Tibial nerve (tissue), 4 donors: ENCODE measurements around the gene ELFN1. TPM values are rescaled to one million over a fixed set of nuclear protein-coding genes. Genes with fewer than 3 reads are reported as not detected.
"Not testable (repeated sequence)": the region's sequence is repeated elsewhere in the genome, so short reads cannot be mapped to it uniquely, and the experiment has no call there.

Source experiments
- DNase-seq, 2 donors: peaks; one replicate each; pipeline ENCODE4 v3.0.0-alpha.2; 2019; ENCODE audit warnings: low spot score in 2 of 2
- H3K27ac ChIP-seq, 4 donors: fragments of 200-600 bp; sonication (generic) in 3 of 4; one replicate each; pipeline ENCODE4 v1.5.1; 2017 to 2019; ENCODE audit warnings: mild to moderate bottlenecking in 1 of 4
- H3K27me3 ChIP-seq, 2 donors: fragments of 200-600 bp; sonication (generic) in 1 of 2; one replicate each; pipeline versions ENCODE4 v1.5.1 to v1.6.0; 2017 to 2019
- H3K36me3 ChIP-seq, 3 donors: fragments of 200-600 bp; sonication (generic); one replicate each; pipeline ENCODE4 v1.5.1; 2018 to 2019
- H3K4me1 ChIP-seq, 4 donors: fragments of 200-600 bp; sonication (generic) in 3 of 4; one replicate each; pipeline ENCODE4 v1.5.1; 2017 to 2019
- H3K4me3 ChIP-seq, 4 donors: fragments of 200-600 bp; sonication (generic) in 3 of 4; one replicate each; pipeline ENCODE4 v1.5.1; 2017 to 2019; ENCODE audit warnings: mild to moderate bottlenecking in 1 of 4, moderate library complexity in 1 of 4
- H3K9me3 ChIP-seq, 4 donors: fragments of 200-600 bp; sonication (generic) in 3 of 4; one replicate each; pipeline ENCODE4 v1.5.1; 2017 to 2019
- EP300 ChIP-seq, 2 donors: sonication (generic); formaldehyde crosslinking; IDR thresholded peaks; one replicate each; pipeline ENCODE4 v1.6.1; 2017; ENCODE audit warnings: antibody characterized with exemption in 2 of 2, mild to moderate bottlenecking in 1 of 2
- POLR2A ChIP-seq, 2 donors: fragments of 450-650 bp; IDR thresholded peaks; one replicate each; pipeline ENCODE4 v1.6.1; 2017; ENCODE audit warnings: antibody characterized with exemption in 2 of 2, mild to moderate bottlenecking in 2 of 2, moderate library complexity in 2 of 2
- WGBS, 2 donors: methylation state at CpG; one replicate each; pipeline ENCODE4 v1.1.5; 2018; 5-methylcytosine and 5-hydroxymethylcytosine counted together
- total RNA-seq, 4 donors: library from RNA; depleted of rRNA; stranded (reverse); fragments of >200 nt; gene quantifications; one replicate each; pipeline ENCODE4 v1.1.0, GENCODE V29; 2016
- TF ChIP-seq, protein P1 (sequence below), 5 experiments: fragments of 200-600 bp in 3 of 5; fragments of 450-650 bp in 2 of 5; sonication (generic) in 3 of 5; IDR thresholded peaks; one replicate each; pipeline ENCODE4 v1.5.1; 2016 to 2019; ENCODE audit warnings: antibody characterized with exemption in 5 of 5, mild to moderate bottlenecking in 3 of 5, moderate library complexity in 2 of 5

ELFN1 gene
- total RNA-seq, 4 donors from 2014 or later: 0.21 to 2.4 (median 1.5) TPM

DNA sequence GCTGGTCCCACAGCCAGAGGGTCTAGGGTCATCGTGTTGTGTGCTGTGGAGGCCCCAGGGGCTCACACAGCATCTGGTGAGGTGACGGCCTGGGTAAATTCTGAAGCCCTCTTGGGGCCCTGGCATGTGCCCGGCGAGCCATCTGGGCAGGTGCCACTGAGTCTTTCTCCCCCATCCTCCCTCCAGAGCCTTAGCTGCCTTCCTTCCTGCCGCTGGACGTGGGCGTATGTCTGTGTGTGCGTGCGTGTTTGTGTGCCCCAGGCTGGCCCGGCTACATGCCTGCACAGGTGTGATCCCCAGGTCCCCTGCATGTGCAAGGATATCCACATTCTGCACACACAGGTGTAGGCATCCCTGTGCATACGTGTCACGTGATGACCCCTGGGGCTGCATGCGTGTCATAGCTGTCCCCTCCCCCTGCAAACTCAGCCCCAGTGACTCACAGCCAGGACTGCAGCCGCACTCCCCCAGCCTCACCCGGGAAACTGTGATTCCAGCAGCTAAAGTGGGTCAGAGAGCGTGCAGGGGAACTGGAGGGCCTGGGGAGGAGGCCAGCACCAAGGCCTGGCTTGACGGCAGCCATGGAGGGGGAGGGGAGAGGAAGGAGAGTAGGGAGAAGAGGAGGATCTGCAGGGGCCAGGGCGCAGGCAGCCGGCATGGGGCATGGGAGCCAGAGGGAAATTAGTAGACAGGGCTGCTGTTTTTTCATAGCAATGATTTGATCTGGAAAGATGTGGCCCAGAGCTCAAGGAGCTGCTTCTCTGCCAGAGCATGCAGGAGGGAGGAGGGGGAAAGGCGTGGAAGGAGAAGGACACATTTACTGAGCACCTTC lies 46.4 kb downstream of the ELFN1 start:
- peaks cover 0 to 17% of the 10 kb centered on the region in 2 donors for H3K27me3 ChIP-seq
- peaks cover 0 to 8% (median 0%) of the 10 kb centered on the region in 4 donors for H3K9me3 ChIP-seq
- 64% methylated on average over 16 of the region's 20 CpGs for WGBS, 2 donors
- DNase-seq: no peak
- H3K4me1 ChIP-seq: no peaks in the 10 kb centered on the region
- H3K4me3 ChIP-seq: no peak overlapping the region
- H3K27ac ChIP-seq: no peak overlapping the region
- no peaks in the 10 kb centered on the region for H3K36me3 ChIP-seq
- TF ChIP-seq POLR2A (IDR thresholded peaks at IDR 0.05) (no peak), EP300 (IDR thresholded peaks at IDR 0.05) (no peak)
- TF ChIP-seq, protein P1, sequence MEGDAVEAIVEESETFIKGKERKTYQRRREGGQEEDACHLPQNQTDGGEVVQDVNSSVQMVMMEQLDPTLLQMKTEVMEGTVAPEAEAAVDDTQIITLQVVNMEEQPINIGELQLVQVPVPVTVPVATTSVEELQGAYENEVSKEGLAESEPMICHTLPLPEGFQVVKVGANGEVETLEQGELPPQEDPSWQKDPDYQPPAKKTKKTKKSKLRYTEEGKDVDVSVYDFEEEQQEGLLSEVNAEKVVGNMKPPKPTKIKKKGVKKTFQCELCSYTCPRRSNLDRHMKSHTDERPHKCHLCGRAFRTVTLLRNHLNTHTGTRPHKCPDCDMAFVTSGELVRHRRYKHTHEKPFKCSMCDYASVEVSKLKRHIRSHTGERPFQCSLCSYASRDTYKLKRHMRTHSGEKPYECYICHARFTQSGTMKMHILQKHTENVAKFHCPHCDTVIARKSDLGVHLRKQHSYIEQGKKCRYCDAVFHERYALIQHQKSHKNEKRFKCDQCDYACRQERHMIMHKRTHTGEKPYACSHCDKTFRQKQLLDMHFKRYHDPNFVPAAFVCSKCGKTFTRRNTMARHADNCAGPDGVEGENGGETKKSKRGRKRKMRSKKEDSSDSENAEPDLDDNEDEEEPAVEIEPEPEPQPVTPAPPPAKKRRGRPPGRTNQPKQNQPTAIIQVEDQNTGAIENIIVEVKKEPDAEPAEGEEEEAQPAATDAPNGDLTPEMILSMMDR (IDR thresholded peaks at IDR 0.05): no peak

DNA sequence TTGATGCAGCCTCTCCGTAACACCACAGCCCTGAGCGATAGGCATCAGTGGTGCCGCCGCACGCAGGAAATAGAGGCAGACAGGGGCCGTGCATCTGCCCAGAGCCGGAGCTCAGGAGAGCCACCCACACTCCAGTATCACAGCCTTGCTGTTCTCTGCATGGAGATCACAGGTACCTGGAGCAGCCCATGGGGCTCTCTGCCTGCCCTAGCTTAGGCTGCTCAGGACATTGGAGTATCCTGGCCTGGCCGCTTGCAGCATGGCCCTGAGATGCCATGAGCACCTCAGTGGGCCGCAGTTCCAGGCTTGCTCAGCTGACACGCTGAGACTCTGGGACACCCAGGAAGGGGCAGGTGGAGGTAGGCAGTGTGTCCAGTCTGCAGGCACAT lies 47.0 kb downstream of the ELFN1 start:
- H3K27me3 ChIP-seq: peaks cover 0 to 17% of the 10 kb centered on the region in 2 donors
- no peak for DNase-seq
- 88 to 97% methylated on average over 8 to 10 of the region's 10 CpGs for WGBS, 2 donors

DNA sequence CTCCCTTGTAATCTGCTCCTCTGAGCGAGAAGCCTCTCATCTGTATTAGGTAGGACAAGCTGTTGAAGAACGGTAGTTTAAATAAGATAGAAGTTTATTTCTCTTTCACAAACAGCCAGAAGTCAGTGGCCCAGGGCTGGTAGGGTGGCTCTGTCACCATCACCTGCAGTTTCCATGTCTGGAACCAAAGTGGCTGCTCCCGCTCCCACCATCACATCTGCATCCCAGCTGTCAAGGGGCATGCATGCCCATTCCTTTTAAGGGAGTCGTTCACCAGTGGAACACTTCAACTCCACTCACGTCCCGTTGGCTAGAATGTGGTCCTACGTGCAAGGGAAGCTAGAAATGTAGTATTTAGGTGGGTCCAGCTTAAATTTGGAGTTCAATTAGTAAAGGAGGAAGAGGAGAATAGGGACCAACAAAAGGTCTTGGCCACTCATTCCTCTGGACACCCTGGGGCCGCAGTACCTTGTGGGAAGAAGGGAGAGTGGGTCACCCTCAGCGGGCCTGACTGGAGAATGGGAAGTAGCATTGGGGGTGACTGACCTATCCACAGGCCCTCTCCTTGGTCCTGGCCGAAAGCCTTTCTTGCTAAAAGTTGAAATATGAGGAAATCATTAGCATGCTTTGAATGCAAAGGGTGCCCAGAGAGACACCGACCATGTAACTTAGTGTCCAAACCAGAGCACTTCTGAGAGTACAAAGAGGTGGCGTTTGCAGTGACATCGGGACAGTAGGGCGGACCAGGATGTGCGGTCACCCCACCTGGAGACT lies 48.0 kb downstream of the ELFN1 start:
- peaks cover 0 to 17% of the 10 kb centered on the region in 2 donors for H3K27me3 ChIP-seq
- no peaks in the 10 kb centered on the region for H3K36me3 ChIP-seq
- 92 to 93% methylated on average over 15 of the region's 15 CpGs for WGBS, 2 donors
- DNase-seq: no peak
- H3K9me3 ChIP-seq: peaks cover 0 to 8% (median 0%) of the 10 kb centered on the region in 4 donors
- H3K27ac ChIP-seq: no peak overlapping the region
- no peak overlapping the region for H3K4me3 ChIP-seq
- no peak for TF ChIP-seq EP300 (IDR thresholded peaks at IDR 0.05)
- TF ChIP-seq, protein P1 (IDR thresholded peaks at IDR 0.05): no peak
- no peak for TF ChIP-seq POLR2A (IDR thresholded peaks at IDR 0.05)
- no peaks in the 10 kb centered on the region for H3K4me1 ChIP-seq

More for the DNA sequence above, 47.0 kb downstream of the ELFN1 start:
- Histone ChIP-seq H3K4me3 (no peak overlapping the region), H3K36me3 (no peaks in the 10 kb centered on the region), H3K27ac (no peak overlapping the region), H3K9me3 (peaks cover 0 to 8% (median 0%) of the 10 kb centered on the region in 4 donors), H3K4me1 (no peaks in the 10 kb centered on the region)
- TF ChIP-seq POLR2A (IDR thresholded peaks at IDR 0.05): no peak
- TF ChIP-seq, protein P1 (IDR thresholded peaks at IDR 0.05): no peak
- TF ChIP-seq EP300 (IDR thresholded peaks at IDR 0.05): no peak

DNA sequence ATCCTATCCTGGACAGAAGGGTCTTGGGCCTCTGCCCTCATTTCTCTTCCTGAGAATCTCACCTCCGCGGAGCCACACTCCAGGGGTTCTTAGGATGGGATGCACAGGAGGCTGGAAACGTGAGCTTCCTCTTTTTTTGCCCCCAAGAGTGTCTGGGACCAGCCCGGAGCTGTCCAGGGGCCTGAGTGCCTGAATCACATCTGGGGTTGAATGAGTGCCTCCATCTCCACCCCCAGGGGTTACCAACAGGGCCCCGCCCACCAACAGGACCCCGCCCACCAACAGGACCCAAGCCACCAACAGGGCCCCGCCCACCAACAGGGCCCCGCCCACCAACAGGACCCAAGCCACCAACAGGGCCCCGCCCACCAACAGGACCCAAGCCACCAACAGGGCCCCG lies 48.8 kb downstream of the ELFN1 start:
- H3K27me3 ChIP-seq, H3K4me3 ChIP-seq, H3K36me3 ChIP-seq, H3K27ac ChIP-seq, DNase-seq, H3K4me1 ChIP-seq: not testable (repeated sequence)
- WGBS, 2 donors: 67 to 68% methylated on average over 8 to 9 of the region's 10 CpGs
- peaks cover 0 to 14% (median 0%) of the 10 kb centered on the region in 4 donors for H3K9me3 ChIP-seq

DNA sequence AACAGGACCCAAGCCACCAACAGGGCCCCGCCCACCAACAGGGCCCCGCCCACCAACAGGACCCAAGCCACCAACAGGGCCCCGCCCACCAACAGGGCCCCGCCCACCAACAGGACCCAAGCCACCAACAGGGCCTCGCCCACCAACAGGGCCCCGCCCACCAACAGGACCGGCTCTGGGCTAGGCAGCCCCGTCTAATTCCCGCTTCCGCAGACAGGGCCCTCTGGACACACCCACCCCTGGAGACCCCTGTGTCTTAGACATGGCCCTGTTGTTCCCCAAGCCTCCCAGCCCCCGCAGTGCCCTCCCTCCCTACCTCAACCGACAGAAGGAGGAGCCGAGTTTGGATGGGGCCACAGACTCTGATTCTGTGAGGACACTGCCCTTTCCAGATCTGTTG lies 49.2 kb downstream of the ELFN1 start:
- not testable (repeated sequence) for H3K27me3 ChIP-seq, H3K27ac ChIP-seq, H3K36me3 ChIP-seq, DNase-seq, H3K4me3 ChIP-seq, H3K4me1 ChIP-seq
- 41 to 60% methylated on average over 9 to 13 of the region's 13 CpGs for WGBS, 2 donors
- H3K9me3 ChIP-seq: peaks cover 0 to 14% (median 0%) of the 10 kb centered on the region in 4 donors

DNA sequence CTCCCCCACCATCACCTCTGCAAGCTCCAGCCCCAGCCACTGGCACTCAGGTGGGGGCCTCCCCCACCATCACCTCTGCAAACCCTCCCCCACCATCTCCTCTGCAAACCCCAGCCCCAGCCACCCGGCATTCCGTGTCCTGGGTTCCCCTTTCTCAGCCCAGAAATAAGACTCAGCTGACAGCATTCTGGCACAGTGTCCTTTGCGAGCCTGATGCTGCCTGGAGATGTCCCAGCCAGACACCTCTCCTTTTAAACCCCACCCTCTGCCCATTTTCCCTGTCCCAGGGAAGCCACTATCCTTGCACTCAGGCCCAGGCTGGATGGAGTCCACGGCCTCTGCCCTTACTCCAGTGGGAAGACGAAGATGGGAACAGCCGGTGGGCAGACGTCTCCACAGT lies 49.8 kb downstream of the ELFN1 start:
- TF ChIP-seq POLR2A (IDR thresholded peaks at IDR 0.05) (no peak), EP300 (IDR thresholded peaks at IDR 0.05) (no peak)
- TF ChIP-seq, protein P1 (IDR thresholded peaks at IDR 0.05): no peak
- Histone ChIP-seq H3K36me3 (no peaks in the 10 kb centered on the region), H3K27me3 (peaks cover 0 to 14% of the 10 kb centered on the region in 2 donors), H3K4me3 (no peak overlapping the region), H3K4me1 (no peaks in the 10 kb centered on the region), H3K27ac (no peak overlapping the region), H3K9me3 (peaks cover 0 to 10% (median 0%) of the 10 kb centered on the region in 4 donors)
- 66 to 73% methylated on average over 7 of the region's 7 CpGs for WGBS, 2 donors
- DNase-seq: no peak
